IMR-90 (cell line): ENCODE data around the gene SENP7. TPM values are rescaled to one million over a fixed set of nuclear protein-coding genes. Genes with fewer than 3 reads are reported as not detected.

ENCODE experiments used
- ATAC-seq: fragments of 200-7000 bp; cut with Tn5 transposase; 2 replicates; pipeline ENCODE4 v1.9.1; 2020; ENCODE audit warnings: low read depth, mild to moderate bottlenecking, moderate library complexity
- BruUV-seq: library from RNA; stranded (reverse); fragments of 400-500 nt; replicated peaks from 2 replicates; lab custom pipeline; 2021; lab: Mats Ljungman, UMichigan
- CTCF ChIA-PET: fragments of 300-600 bp; formaldehyde crosslinking; extraction: SDS; loops from one replicate; lab custom pipeline; 2021; ENCODE audit warnings: antibody characterized with exemption; lab: Yijun Ruan, JAX
- POLR2A ChIA-PET: fragments of 300-600 bp; sonication (Branson Sonifier 250); formaldehyde crosslinking; loops from one replicate; lab custom pipeline; 2022; ENCODE audit warnings: antibody characterized with exemption; ENCODE audit not compliant: unreplicated experiment; lab: Charles Lee
- DNase-seq: peaks from one replicate; pipeline ENCODE4 v3.0.0; 2013
- H2AFZ ChIP-seq: replicated peaks from 2 replicates; pipeline ENCODE3; 2013; ENCODE audit warnings: low read length, mild to moderate bottlenecking; ENCODE audit not compliant: poor library complexity
- H2AK5ac ChIP-seq: 2 replicates; pipeline ENCODE4 v1.6.1; 2013; ENCODE audit warnings: low read depth, low read length, inconsistent platforms
- H2AK9ac ChIP-seq: replicated peaks from 2 replicates; pipeline ENCODE3; 2013; ENCODE audit warnings: mild to moderate bottlenecking, low read depth, low read length, moderate library complexity; ENCODE audit not compliant: poor library complexity
- H2BK120ac ChIP-seq: 2 replicates; pipeline ENCODE4 v1.6.1; 2013; ENCODE audit warnings: low read depth, low read length, inconsistent platforms
- H2BK15ac ChIP-seq: 3 replicates; pipeline ENCODE4 v1.6.1; 2013; ENCODE audit warnings: low read depth, low read length, inconsistent platforms
- H2BK20ac ChIP-seq: 2 replicates; pipeline ENCODE4 v1.6.1; 2013; ENCODE audit warnings: low read depth, mild to moderate bottlenecking, inconsistent platforms, low read length, moderate library complexity
- H2BK5ac ChIP-seq: 2 replicates; pipeline ENCODE4 v1.6.1; 2013; ENCODE audit warnings: mild to moderate bottlenecking, low read depth, low read length, inconsistent platforms; ENCODE audit not compliant: poor library complexity, severe bottlenecking
- H3K14ac ChIP-seq: replicated peaks from 2 replicates; pipeline ENCODE4 v1.6.1; 2013; ENCODE audit warnings: low read depth, low read length, inconsistent platforms
- H3K18ac ChIP-seq: 2 replicates; pipeline ENCODE4 v1.6.1; 2013; ENCODE audit warnings: low read depth, low read length, control low read depth
- H3K23ac ChIP-seq: 2 replicates; pipeline ENCODE4 v1.6.1; 2013; ENCODE audit warnings: low read depth, low read length, inconsistent platforms
- H3K27ac ChIP-seq: 2 replicates; pipeline ENCODE4 v1.5.1; 2013; ENCODE audit warnings: mild to moderate bottlenecking, control low read depth, low read length; ENCODE audit not compliant: insufficient read depth
- H3K27me3 ChIP-seq: 2 replicates; pipeline ENCODE4 v1.6.1; 2013; ENCODE audit warnings: low read length; ENCODE audit not compliant: control insufficient read depth, insufficient read depth
- H3K36me3 ChIP-seq: 2 replicates; pipeline ENCODE4 v1.6.1; 2013; ENCODE audit warnings: low read length, mixed read lengths; ENCODE audit not compliant: control insufficient read depth, insufficient read depth
- H3K4ac ChIP-seq: 2 replicates; pipeline ENCODE4 v1.6.1; 2013; ENCODE audit warnings: low read depth, low read length, inconsistent platforms
- H3K4me1 ChIP-seq: 2 replicates; pipeline ENCODE4 v1.6.1; 2013; ENCODE audit warnings: low read length, mixed read lengths; ENCODE audit not compliant: control insufficient read depth, insufficient read depth
- H3K4me2 ChIP-seq: 2 replicates; pipeline ENCODE4 v1.6.1; 2013; ENCODE audit warnings: low read depth, mild to moderate bottlenecking, control low read depth, low read length, moderate library complexity
- H3K4me3 ChIP-seq: 2 replicates; pipeline ENCODE4 v1.5.1; 2013; ENCODE audit warnings: low read depth, mild to moderate bottlenecking, control low read depth, low read length, moderate library complexity; ENCODE audit not compliant: insufficient read depth
- H3K56ac ChIP-seq: 2 replicates; pipeline ENCODE4 v1.6.1; 2013; ENCODE audit warnings: low read length, inconsistent platforms; ENCODE audit not compliant: insufficient read depth; ENCODE audit errors: extremely low read depth
- H3K79me1 ChIP-seq, 2 experiments: 2 replicates each; pipeline ENCODE4 v1.6.1; 2013; ENCODE audit warnings: low read length in 2 of 2, inconsistent platforms in 1 of 2, low read depth in 1 of 2
- H3K9ac ChIP-seq: 2 replicates; pipeline ENCODE4 v1.6.1; 2013; ENCODE audit warnings: low read depth, low read length, control low read depth
- H3K9me1 ChIP-seq: 2 replicates; pipeline ENCODE4 v1.6.1; 2013; ENCODE audit warnings: low read length, inconsistent platforms; ENCODE audit not compliant: insufficient read depth
- H3K9me3 ChIP-seq: 2 replicates; pipeline ENCODE4 v1.6.1; 2013; ENCODE audit warnings: low read length; ENCODE audit not compliant: control insufficient read depth, insufficient read depth
- H4K20me1 ChIP-seq: 2 replicates; pipeline ENCODE4 v1.6.1; 2013; ENCODE audit warnings: low read length, inconsistent platforms; ENCODE audit not compliant: insufficient read depth
- H4K5ac ChIP-seq: 2 replicates; pipeline ENCODE4 v1.6.1; 2013; ENCODE audit warnings: mild to moderate bottlenecking, low read depth, low read length, control low read depth
- H4K8ac ChIP-seq, 2 experiments: 2 replicates each; pipeline ENCODE4 v1.6.1; 2013; ENCODE audit warnings: low read depth in 2 of 2, low read length in 2 of 2, control low read depth in 1 of 2, inconsistent platforms in 1 of 2
- H4K91ac ChIP-seq: 2 replicates; pipeline ENCODE4 v1.6.1; 2013; ENCODE audit warnings: low read depth, low read length, inconsistent platforms; ENCODE audit not compliant: insufficient read depth
- BHLHE40 ChIP-seq: fragments of 150-350 bp; IDR thresholded peaks from 2 replicates; pipeline ENCODE4 v1.6.1; 2016; ENCODE audit warnings: mild to moderate bottlenecking, low read depth, low read length
- CEBPB ChIP-seq: IDR thresholded peaks from 2 replicates; pipeline ENCODE4 v1.6.1; 2012; ENCODE audit warnings: low read depth, low read length, improper control_type of control experiment
- CHD1 ChIP-seq: IDR thresholded peaks from 2 replicates; pipeline ENCODE4 v1.6.1; 2012; ENCODE audit warnings: low read depth, low read length, improper control_type of control experiment
- CTCF ChIP-seq: conservative IDR thresholded peaks from 2 replicates; pipeline ENCODE4 v1.5.1; 2012; ENCODE audit warnings: mild to moderate bottlenecking, low read depth, low read length, improper control_type of control experiment
- ELK1 ChIP-seq: fragments of 150-350 bp; IDR thresholded peaks from 2 replicates; pipeline ENCODE4 v1.6.1; 2016; ENCODE audit warnings: low read depth, mild to moderate bottlenecking, low read length, moderate library complexity, borderline replicate concordance
- FOS ChIP-seq: fragments of 150-350 bp; IDR thresholded peaks from 2 replicates; pipeline ENCODE4 v1.6.1; 2016; ENCODE audit warnings: low read depth, low read length
- MAFK ChIP-seq: IDR thresholded peaks from 2 replicates; pipeline ENCODE4 v1.6.1; 2012; ENCODE audit warnings: low read depth, low read length, improper control_type of control experiment
- MAZ ChIP-seq: IDR thresholded peaks from 2 replicates; pipeline ENCODE4 v1.6.1; 2012; ENCODE audit warnings: low read depth, mild to moderate bottlenecking, low read length, improper control_type of control experiment, moderate library complexity, borderline replicate concordance
- MXI1 ChIP-seq: IDR thresholded peaks from 2 replicates; pipeline ENCODE4 v1.6.1; 2012; ENCODE audit warnings: low read depth, mild to moderate bottlenecking, low read length, moderate library complexity, borderline replicate concordance
- NFE2L2 ChIP-seq: fragments of 150-350 bp; IDR thresholded peaks from 2 replicates; pipeline ENCODE4 v1.6.1; 2016; ENCODE audit warnings: low read depth, mild to moderate bottlenecking, low read length
- POLR2A ChIP-seq: IDR thresholded peaks from 2 replicates; pipeline ENCODE4 v1.6.1; 2012; ENCODE audit warnings: mild to moderate bottlenecking, low read depth, low read length
- RAD21 ChIP-seq: IDR thresholded peaks from 2 replicates; pipeline ENCODE4 v1.6.1; 2012; ENCODE audit warnings: low read length, improper control_type of control experiment
- RCOR1 ChIP-seq: IDR thresholded peaks from 2 replicates; pipeline ENCODE4 v1.6.1; 2012; ENCODE audit warnings: mild to moderate bottlenecking, low read length, improper control_type of control experiment; ENCODE audit not compliant: insufficient replicate concordance
- RFX5 ChIP-seq: IDR thresholded peaks from 2 replicates; pipeline ENCODE4 v1.8.0; 2012; ENCODE audit warnings: low read depth, mild to moderate bottlenecking, low read length, moderate library complexity
- SMC3 ChIP-seq: fragments of 150-350 bp; IDR thresholded peaks from 2 replicates; pipeline ENCODE4 v1.6.1; 2016; ENCODE audit warnings: low read depth, mild to moderate bottlenecking, antibody characterized with exemption, low read length, moderate library complexity
- WGBS, 2 experiments: methylation state at CpG; one replicate each; pipeline versions ENCODE4 v1.1.5 to v1.1.7; 2013; ENCODE audit warnings: missing lambda C conversion rate in 2 of 2; ENCODE audit not compliant: insufficient read length in 1 of 2; ENCODE audit errors: extremely low coverage in 2 of 2; 5-methylcytosine and 5-hydroxymethylcytosine counted together
- dilution Hi-C: fragments of 300-500 bp; cut with HindIII; formaldehyde crosslinking; loops from one replicate; pipeline ENCODE4 v1.14.3; 2018; ENCODE audit warnings: low sequenced_read_pairs; ENCODE audit not compliant: unreplicated experiment
- in situ Hi-C: fragments of 300-500 bp; cut with MboI; formaldehyde crosslinking; loops from 3 replicates; pipeline ENCODE4 v1.14.3; 2019; ENCODE audit warnings: low sequenced_read_pairs, inconsistent platforms, mixed read lengths
- intact Hi-C: fragments of 100-400 bp; cut with micrococcal nuclease; formaldehyde crosslinking; loops from 2 replicates; pipeline ENCODE4 v1.10.0; 2022
- polyA plus RNA-seq, 3 experiments: library from polyadenylated mRNA; depleted of rRNA; stranded (reverse); fragments of >200 nt; gene quantifications; 2 replicates each; pipeline ENCODE4 v1.2.3, GENCODE V29; 2012; ENCODE audit warnings: low replicate concordance in 1 of 3
- total RNA-seq: library from RNA; depleted of rRNA; stranded (reverse); fragments of >200 nt; gene quantifications from 2 replicates; pipeline ENCODE4 v1.2.3, GENCODE V29; 2012
- TF ChIP-seq, protein P1 (sequence below): fragments of 150-350 bp; IDR thresholded peaks from 2 replicates; pipeline ENCODE4 v1.6.1; 2017; ENCODE audit warnings: mild to moderate bottlenecking, antibody characterized with exemption, low read length, low read depth

Gene SENP7
- total and polyA plus RNA-seq, 2 of the 4 experiments (the other 2 are of a cell fraction) = 5.5 to 8.4 TPM

- CTCF ChIA-PET = no interaction called here
- in situ Hi-C loops = no loop called here
- H2AK9ac ChIP-seq = no peak overlapping the region
These were observed 200.5 kb downstream of the SENP7 start for GRCh38 chr3:101312545-101312944.

More at GRCh38 chr3:101312545-101312944, 200.5 kb downstream of the SENP7 start:
- Histone ChIP-seq H3K27ac (no peak overlapping the region), H3K36me3 (no peaks in the 10 kb centered on the region), H3K18ac (no peak overlapping the region), H4K8ac (no peak overlapping the region), H4K5ac (no peak overlapping the region), H3K4me3 (no peak overlapping the region), H3K4ac (no peak overlapping the region), H3K9me3 (peaks cover 12% of the 10 kb centered on the region), H2BK120ac (no peak overlapping the region), H4K91ac (no peak overlapping the region), H3K4me2 (no peak overlapping the region), H4K20me1 (no peaks in the 10 kb centered on the region), H3K56ac (no peak overlapping the region), H2AK5ac (no peak overlapping the region), H3K23ac (no peak overlapping the region), H3K9me1 (no peaks in the 10 kb centered on the region), H2BK15ac (no peak overlapping the region), H3K14ac (no peak overlapping the region), H3K27me3 (no peaks in the 10 kb centered on the region), H3K4me1 (0 out of 2 replicates have a peak, but pooled peaks cover 2% of the 10 kb centered on the region), H3K79me1 (no peaks in the 10 kb centered on the region), H2BK5ac (no peak overlapping the region), H3K9ac (no peak overlapping the region), H2BK20ac (no peak overlapping the region), H2AFZ (no peak overlapping the region)
- TF ChIP-seq FOS = no peak
- no peak for TF ChIP-seq CEBPB
- TF ChIP-seq SMC3 = no peak
- TF ChIP-seq, protein P1, sequence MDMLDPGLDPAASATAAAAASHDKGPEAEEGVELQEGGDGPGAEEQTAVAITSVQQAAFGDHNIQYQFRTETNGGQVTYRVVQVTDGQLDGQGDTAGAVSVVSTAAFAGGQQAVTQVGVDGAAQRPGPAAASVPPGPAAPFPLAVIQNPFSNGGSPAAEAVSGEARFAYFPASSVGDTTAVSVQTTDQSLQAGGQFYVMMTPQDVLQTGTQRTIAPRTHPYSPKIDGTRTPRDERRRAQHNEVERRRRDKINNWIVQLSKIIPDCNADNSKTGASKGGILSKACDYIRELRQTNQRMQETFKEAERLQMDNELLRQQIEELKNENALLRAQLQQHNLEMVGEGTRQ = no peak
- TF ChIP-seq CTCF = no peak
- no peak for TF ChIP-seq BHLHE40
- no peak for TF ChIP-seq MXI1
- no peak for TF ChIP-seq RFX5
- no peak for TF ChIP-seq MAZ
- no peak for TF ChIP-seq RAD21
- no peak for TF ChIP-seq RCOR1
- no peak for TF ChIP-seq CHD1
- no peak for TF ChIP-seq MAFK
- TF ChIP-seq POLR2A = no peak
- TF ChIP-seq NFE2L2 = no peak
- TF ChIP-seq ELK1 = no peak
- POLR2A ChIA-PET = no interaction called here
- ATAC-seq = no peak
- intact Hi-C loops (no loop called here), dilution Hi-C loops (no loop called here)
- no peak for DNase-seq
- no TSS peak for BruUV-seq
- no CpG with 5 or more reads among the region's 2 CpGs for WGBS, 2 experiments
